SK-N-MC (cell line): ENCODE data around the gene NRIP2.

Source experiments
- DNase-seq: peaks from one replicate; pipeline ENCODE4 v3.0.0-alpha.2; 2011; ENCODE audit warnings: low read depth, low spot score
- H3K27ac ChIP-seq: fragments of 200-600 bp; sonication (generic); 2 replicates; pipeline ENCODE4 v1.5.1; 2016; ENCODE audit warnings: mixed run types
- H3K36me3 ChIP-seq: fragments of 200-600 bp; sonication (generic); 2 replicates; pipeline ENCODE4 v1.6.1; 2017; ENCODE audit warnings: antibody characterized with exemption, low read length, mixed read lengths; ENCODE audit not compliant: insufficient read depth
- H3K4me3 ChIP-seq: fragments of 200-600 bp; sonication (generic); 2 replicates; pipeline ENCODE4 v1.5.1; 2016
- H3K9ac ChIP-seq: fragments of 200-600 bp; sonication (generic); 2 replicates; pipeline ENCODE4 v1.8.0; 2017; ENCODE audit warnings: mixed run types, mixed read lengths; ENCODE audit not compliant: insufficient read length
- H3K9me3 ChIP-seq: fragments of 200-600 bp; sonication (generic); 2 replicates; pipeline ENCODE4 v1.6.1; 2017; ENCODE audit warnings: low read depth, mild to moderate bottlenecking, antibody characterized with exemption, low read length, moderate library complexity, mixed read lengths
- EZH2 ChIP-seq: fragments of 200-600 bp; sonication (generic); IDR thresholded peaks from one replicate; pipeline ENCODE4 v1.6.1; 2017; ENCODE audit warnings: antibody characterized with exemption
- FOXP2 ChIP-seq: optimal IDR thresholded peaks from 2 replicates; pipeline ENCODE3; 2011; ENCODE audit warnings: mild to moderate bottlenecking, moderate library complexity; ENCODE audit not compliant: insufficient read depth; ENCODE audit errors: extremely low read length, control extremely low read depth
- POLR2AphosphoS5 ChIP-seq: IDR thresholded peaks from 2 replicates; pipeline ENCODE4 v1.6.1; 2012; ENCODE audit warnings: mild to moderate bottlenecking, low read depth, low read length, borderline replicate concordance

NRIP2 gene

DNA sequence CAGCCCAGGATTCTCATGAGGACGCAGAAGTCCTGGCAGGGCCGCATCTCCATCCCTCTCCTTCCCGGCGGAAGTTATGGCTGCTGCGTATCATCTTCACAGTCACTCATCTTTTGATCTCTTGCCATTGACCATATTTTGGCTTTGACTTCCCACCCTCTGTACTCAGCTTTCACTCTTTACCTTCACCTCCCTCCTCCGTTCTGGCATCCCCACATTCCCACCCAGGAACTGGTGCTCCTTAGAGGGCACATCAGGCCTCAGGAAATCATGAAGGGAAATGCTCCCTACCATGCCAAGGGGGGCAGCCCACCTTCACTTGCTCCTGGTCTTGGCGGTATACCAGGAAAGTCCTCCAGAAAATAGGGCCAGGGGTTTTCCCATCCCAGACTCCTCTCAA lies 20.7 kb upstream of the NRIP2 start:
- Histone ChIP-seq H3K9ac (no peak overlapping the region), H3K9me3 (no peaks in the 10 kb centered on the region), H3K4me3 (no peak overlapping the region), H3K27ac (no peak overlapping the region), H3K36me3 (peaks cover 27% of the 10 kb centered on the region)
- no peak for DNase-seq
- TF ChIP-seq POLR2AphosphoS5 (no peak), EZH2 (no peak), FOXP2 (no peak)

GRCh38 chr12:2854669-2855453 lies 20.0 kb upstream of the NRIP2 start:
- H3K9ac ChIP-seq, result no peak overlapping the region
- no peak for TF ChIP-seq POLR2AphosphoS5
- TF ChIP-seq EZH2, result no peak
- TF ChIP-seq FOXP2, result no peak
- no peak overlapping the region for H3K27ac ChIP-seq
- H3K36me3 ChIP-seq, result peaks cover 22% of the 10 kb centered on the region
- no peak overlapping the region for H3K4me3 ChIP-seq
- H3K9me3 ChIP-seq, result no peaks in the 10 kb centered on the region
- DNase-seq, result no peak

DNA sequence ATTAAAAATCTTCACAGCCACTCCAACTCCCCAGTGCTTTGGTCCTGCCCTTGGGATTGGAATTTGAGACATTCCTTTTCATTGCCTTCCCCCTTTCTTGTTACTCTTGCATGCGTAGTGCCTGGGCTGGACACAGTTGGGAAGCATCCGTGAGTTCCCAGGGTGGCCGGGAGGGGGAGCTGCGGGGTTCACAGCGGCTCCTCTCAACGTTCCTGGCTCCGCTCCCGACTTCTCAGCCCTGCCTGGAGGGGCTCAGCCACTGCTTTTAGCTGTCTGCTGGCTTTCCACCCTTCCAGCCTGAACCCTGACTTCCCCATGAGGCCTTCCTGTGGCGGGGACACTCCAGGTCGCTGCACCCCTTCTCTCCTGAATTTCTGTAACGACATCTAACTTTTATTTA lies 18.8 kb upstream of the NRIP2 start:
- Histone ChIP-seq H3K36me3 (peaks cover 10% of the 10 kb centered on the region; the same call in 1 of the 2 replicates), H3K9me3 (no peaks in the 10 kb centered on the region), H3K4me3 (no peak overlapping the region), H3K27ac (no peak overlapping the region), H3K9ac (no peak overlapping the region)
- TF ChIP-seq EZH2 (no peak), POLR2AphosphoS5 (no peak), FOXP2 (no peak)
- no peak for DNase-seq

GRCh38 chr12:2851931-2852330 lies 17.1 kb upstream of the NRIP2 start:
- H3K27ac ChIP-seq, result no peak overlapping the region
- no peak overlapping the region for H3K9ac ChIP-seq
- TF ChIP-seq EZH2 (no peak), FOXP2 (no peak), POLR2AphosphoS5 (no peak)
- H3K36me3 ChIP-seq, result no peaks in the 10 kb centered on the region
- DNase-seq, result no peak
- no peak overlapping the region for H3K4me3 ChIP-seq
- no peaks in the 10 kb centered on the region for H3K9me3 ChIP-seq

DNA sequence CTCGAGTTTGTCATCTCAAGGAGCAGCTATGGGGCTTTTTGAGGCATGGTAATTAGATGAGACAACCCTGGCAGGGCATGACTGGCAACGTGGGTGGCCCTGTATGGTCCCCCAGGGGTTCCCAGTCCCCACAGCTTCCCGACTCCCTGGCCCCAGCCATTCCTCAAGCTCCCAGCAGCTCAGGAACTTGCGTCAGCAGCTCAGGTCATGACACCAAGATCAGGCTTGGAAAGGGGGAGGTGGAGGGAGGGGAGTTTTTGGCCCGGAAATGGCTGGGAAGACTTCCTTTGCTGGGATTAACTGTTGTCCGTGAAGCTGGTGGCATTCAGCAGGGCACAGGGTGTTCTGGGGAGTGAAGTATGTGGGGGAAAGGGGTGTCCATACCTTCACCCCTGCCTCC lies 10.4 kb upstream of the NRIP2 start:
- TF ChIP-seq POLR2AphosphoS5, result no peak
- no peak for TF ChIP-seq EZH2
- no peak for TF ChIP-seq FOXP2
- no peaks in the 10 kb centered on the region for H3K36me3 ChIP-seq
- no peak overlapping the region for H3K27ac ChIP-seq
- no peaks in the 10 kb centered on the region for H3K9me3 ChIP-seq
- H3K9ac ChIP-seq, result no peak overlapping the region
- no peak overlapping the region for H3K4me3 ChIP-seq
- no peak for DNase-seq

DNA sequence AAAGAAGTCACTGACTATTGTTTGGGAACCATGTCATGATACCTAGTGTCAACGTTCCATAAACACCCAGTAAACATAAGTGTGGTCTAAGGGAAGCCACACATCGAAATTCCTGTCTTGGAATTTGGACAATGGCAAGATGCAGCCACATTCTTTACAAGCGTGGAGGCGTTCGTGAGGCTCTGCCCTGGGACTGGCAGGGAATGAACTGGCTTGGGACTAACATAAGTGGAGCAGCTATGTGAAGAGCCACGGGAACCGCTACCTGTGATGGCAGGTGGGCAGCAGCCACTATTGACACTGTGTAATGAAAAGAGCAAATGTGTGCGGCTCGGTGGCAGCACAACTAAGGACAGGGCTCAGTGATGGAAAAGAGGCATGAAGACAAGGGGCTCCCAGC lies 10.0 kb upstream of the NRIP2 start:
- Histone ChIP-seq H3K4me3 (no peak overlapping the region), H3K27ac (no peak overlapping the region), H3K36me3 (no peaks in the 10 kb centered on the region), H3K9me3 (no peaks in the 10 kb centered on the region), H3K9ac (no peak overlapping the region)
- no peak for TF ChIP-seq EZH2
- TF ChIP-seq POLR2AphosphoS5, result no peak
- TF ChIP-seq FOXP2, result no peak
- no peak for DNase-seq

- Histone ChIP-seq H3K27ac (no peak overlapping the region), H3K36me3 (no peaks in the 10 kb centered on the region)
Measured at GRCh38 chr12:2842948-2843347, 8.1 kb upstream of the NRIP2 start.

GRCh38 chr12:2841056-2841650 lies 6.3 kb upstream of the NRIP2 start:
- DNase-seq, result no peak
- TF ChIP-seq POLR2AphosphoS5 (no peak), EZH2 (no peak), FOXP2 (no peak)
- no peak overlapping the region for H3K9ac ChIP-seq
- H3K36me3 ChIP-seq, result no peaks in the 10 kb centered on the region
- no peak overlapping the region for H3K27ac ChIP-seq
- no peaks in the 10 kb centered on the region for H3K9me3 ChIP-seq
- H3K4me3 ChIP-seq, result no peak overlapping the region

More at GRCh38 chr12:2842948-2843347, 8.1 kb upstream of the NRIP2 start:
- no peak overlapping the region for H3K4me3 ChIP-seq
- H3K9ac ChIP-seq, result no peak overlapping the region
- DNase-seq, result no peak
- TF ChIP-seq FOXP2, result no peak
- TF ChIP-seq POLR2AphosphoS5, result no peak
- no peak for TF ChIP-seq EZH2
- H3K9me3 ChIP-seq, result no peaks in the 10 kb centered on the region
